PC-9 (cell line): ENCODE measurements around the gene STK16.

Experiments
- CTCF ChIP-seq: fragments of 200-600 bp; sonication (generic); conservative IDR thresholded peaks from 2 replicates; pipeline ENCODE4 v1.6.1; 2017; ENCODE audit warnings: mixed run types, antibody characterized with exemption, mild to moderate bottlenecking, moderate library complexity
- EZH2 ChIP-seq: fragments of 200-600 bp; sonication (generic); IDR thresholded peaks from 2 replicates; pipeline ENCODE4 v1.8.0; 2017; ENCODE audit warnings: antibody characterized with exemption, low read depth

GRCh38 chr2:219286436-219287115 is 41.3 kb downstream of the STK16 start:
- no peak for TF ChIP-seq EZH2
- no peak for TF ChIP-seq CTCF
